ENCODE results near the gene VWC2. TPM values are rescaled to one million over a fixed set of nuclear protein-coding genes. Genes with fewer than 3 reads are reported as not detected.

The VWC2 gene
- total RNA-seq, 1 experiment from 2014 or later = not detected

DNA sequence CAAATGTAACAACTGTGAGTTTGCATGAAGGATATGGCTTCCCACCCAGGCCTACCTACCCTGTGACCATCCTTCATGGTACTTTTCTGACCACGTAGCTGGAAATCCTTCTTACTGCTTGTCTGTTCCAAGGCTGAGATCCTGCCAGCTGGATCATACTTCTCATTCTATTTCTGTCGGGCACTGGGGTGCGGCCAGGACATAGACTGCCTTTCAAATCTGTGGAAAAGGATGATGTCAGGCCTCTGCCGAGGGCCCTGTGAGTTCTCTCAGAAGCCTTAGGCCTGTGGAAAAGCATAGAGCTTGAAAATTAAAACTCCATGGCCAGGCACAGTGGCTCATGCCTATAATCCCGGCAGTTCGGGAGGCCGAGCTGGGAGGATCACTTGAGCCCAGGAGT, 10.0 kb downstream of the VWC2 start:
- ChIA-PET CTCF (interaction anchor here (0.5 to 0.6 kb wide), 2 partner anchors 13 to 156 kb away, joined by 3 to 4 read pairs; no protein-coding TSS in a partner anchor), POLR2A (no interaction called here)
- intact Hi-C loops (cut with micrococcal nuclease; ENCODE audit: unreplicated experiment) = no loop called here
- no peaks in the 10 kb centered on the region for H3K36me3 Mint-ChIP-seq (ENCODE audit: insufficient read depth, unreplicated experiment)
- Histone ChIP-seq H3K9me3 (no peaks in the 10 kb centered on the region), H3K4me3 (ENCODE audit: low read depth, low read length) (no peak overlapping the region), H3K4me1 (no peaks in the 10 kb centered on the region), H3K36me3 (ENCODE audit: control insufficient read depth, insufficient read depth, low read length) (no peaks in the 10 kb centered on the region), H3K27me3 (replicated peaks; ENCODE audit: control insufficient read depth, insufficient read depth, low read length) (no peaks in the 10 kb centered on the region)
- BruUV-seq (replicated peaks) = no TSS peak
- no peak overlapping the region for H3K27ac Mint-ChIP-seq (ENCODE audit: unreplicated experiment)
- H3K27me3 Mint-ChIP-seq (ENCODE audit: insufficient read depth, unreplicated experiment) = peaks cover 3% of the 10 kb centered on the region
- no peak overlapping the region for H3K4me3 Mint-ChIP-seq (ENCODE audit: unreplicated experiment)
- no peak for DNase-seq
- peaks cover 7% of the 10 kb centered on the region for H3K9me3 Mint-ChIP-seq (ENCODE audit: unreplicated experiment)
- TF ChIP-seq, protein P1, sequence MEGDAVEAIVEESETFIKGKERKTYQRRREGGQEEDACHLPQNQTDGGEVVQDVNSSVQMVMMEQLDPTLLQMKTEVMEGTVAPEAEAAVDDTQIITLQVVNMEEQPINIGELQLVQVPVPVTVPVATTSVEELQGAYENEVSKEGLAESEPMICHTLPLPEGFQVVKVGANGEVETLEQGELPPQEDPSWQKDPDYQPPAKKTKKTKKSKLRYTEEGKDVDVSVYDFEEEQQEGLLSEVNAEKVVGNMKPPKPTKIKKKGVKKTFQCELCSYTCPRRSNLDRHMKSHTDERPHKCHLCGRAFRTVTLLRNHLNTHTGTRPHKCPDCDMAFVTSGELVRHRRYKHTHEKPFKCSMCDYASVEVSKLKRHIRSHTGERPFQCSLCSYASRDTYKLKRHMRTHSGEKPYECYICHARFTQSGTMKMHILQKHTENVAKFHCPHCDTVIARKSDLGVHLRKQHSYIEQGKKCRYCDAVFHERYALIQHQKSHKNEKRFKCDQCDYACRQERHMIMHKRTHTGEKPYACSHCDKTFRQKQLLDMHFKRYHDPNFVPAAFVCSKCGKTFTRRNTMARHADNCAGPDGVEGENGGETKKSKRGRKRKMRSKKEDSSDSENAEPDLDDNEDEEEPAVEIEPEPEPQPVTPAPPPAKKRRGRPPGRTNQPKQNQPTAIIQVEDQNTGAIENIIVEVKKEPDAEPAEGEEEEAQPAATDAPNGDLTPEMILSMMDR (IDR thresholded peaks at IDR 0.05; ENCODE audit: insufficient read depth in 1 of 2, low read depth in 1 of 2, low read length in 1 of 2, severe bottlenecking in 1 of 2, unreplicated experiment in 1 of 2) = no peak
- no peaks in the 10 kb centered on the region for H3K4me1 Mint-ChIP-seq (ENCODE audit: low read depth, unreplicated experiment)

DNA sequence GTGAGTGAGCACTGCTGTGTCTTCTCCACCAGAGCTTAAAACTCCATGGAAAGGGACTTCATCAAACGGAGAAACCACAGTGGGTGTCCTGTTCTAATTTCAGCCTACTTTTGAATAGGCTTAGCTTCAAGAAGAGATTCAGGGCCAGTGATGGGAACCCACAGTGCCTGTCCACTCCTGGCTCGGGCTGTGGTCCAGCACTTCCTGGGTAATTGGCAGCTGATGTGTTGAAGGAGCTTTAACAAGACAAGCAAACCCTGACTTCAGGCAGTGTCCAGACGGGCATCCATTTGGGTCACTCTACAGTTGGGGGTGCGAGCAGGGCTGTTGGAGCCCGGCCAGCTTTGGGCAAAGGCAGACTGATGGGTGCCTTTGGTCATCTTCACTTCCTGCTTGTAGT, 14.5 kb downstream of the VWC2 start:
- Histone ChIP-seq H3K4me3 (ENCODE audit: low read depth, low read length) (no peak overlapping the region), H3K36me3 (ENCODE audit: control insufficient read depth, insufficient read depth, low read length) (no peaks in the 10 kb centered on the region), H3K9me3 (no peaks in the 10 kb centered on the region), H3K27me3 (replicated peaks; ENCODE audit: control insufficient read depth, insufficient read depth, low read length) (no peaks in the 10 kb centered on the region; the same call in 1 of the 2 replicates), H3K4me1 (no peaks in the 10 kb centered on the region)
- no peaks in the 10 kb centered on the region for H3K4me1 Mint-ChIP-seq (ENCODE audit: low read depth, unreplicated experiment)
- H3K27me3 Mint-ChIP-seq (ENCODE audit: insufficient read depth, unreplicated experiment) = peaks cover 4% of the 10 kb centered on the region
- intact Hi-C loops (cut with micrococcal nuclease; ENCODE audit: unreplicated experiment) = no loop called here
- H3K9me3 Mint-ChIP-seq (ENCODE audit: unreplicated experiment) = peaks cover 17% of the 10 kb centered on the region
- H3K27ac Mint-ChIP-seq (ENCODE audit: unreplicated experiment) = no peak overlapping the region
- H3K4me3 Mint-ChIP-seq (ENCODE audit: unreplicated experiment) = no peak overlapping the region
- POLR2A ChIA-PET = no interaction called here
- BruUV-seq (replicated peaks) = no TSS peak
- CTCF ChIA-PET = no interaction called here
- DNase-seq = no peak
- no peaks in the 10 kb centered on the region for H3K36me3 Mint-ChIP-seq (ENCODE audit: insufficient read depth, unreplicated experiment)
- TF ChIP-seq, protein P1 (IDR thresholded peaks at IDR 0.05; ENCODE audit: insufficient read depth in 1 of 2, low read depth in 1 of 2, low read length in 1 of 2, severe bottlenecking in 1 of 2, unreplicated experiment in 1 of 2) = no peak

DNA sequence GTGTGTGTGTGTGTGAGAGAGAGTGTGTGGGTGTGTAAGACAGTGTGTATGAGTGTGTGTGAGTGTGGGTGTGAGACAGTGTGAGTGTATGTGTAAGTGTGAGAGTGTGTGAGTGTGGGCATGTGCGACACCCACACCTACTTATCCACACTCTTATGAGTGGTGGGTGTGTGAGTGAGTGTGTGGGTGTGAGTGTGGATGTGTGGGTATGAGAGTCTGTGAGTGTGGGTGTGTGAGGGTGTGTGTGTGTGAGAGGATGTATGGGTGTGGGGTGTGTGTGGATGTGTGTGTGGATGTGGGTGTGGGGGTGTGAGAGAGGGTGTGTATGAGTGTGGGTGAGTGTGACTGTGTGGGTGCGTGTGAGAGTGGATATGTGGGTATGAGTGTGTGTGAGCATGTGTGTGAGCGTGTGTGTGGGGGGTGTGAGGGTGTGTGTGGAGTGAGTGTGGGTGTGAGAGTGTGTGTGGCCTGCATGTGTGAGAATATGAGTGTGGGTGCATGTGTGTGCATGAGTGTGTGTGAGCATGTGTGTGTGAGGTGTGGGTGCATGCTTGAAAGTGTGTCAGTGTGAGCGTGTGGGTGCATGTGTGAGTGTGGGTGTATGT, 15.1 kb downstream of the VWC2 start:
- Histone ChIP-seq H3K4me1 (no peaks in the 10 kb centered on the region), H3K27me3 (replicated peaks; ENCODE audit: control insufficient read depth, insufficient read depth, low read length) (no peaks in the 10 kb centered on the region; the same call in 1 of the 2 replicates), H3K36me3 (ENCODE audit: control insufficient read depth, insufficient read depth, low read length) (no peaks in the 10 kb centered on the region), H3K9me3 (no peaks in the 10 kb centered on the region), H3K4me3 (ENCODE audit: low read depth, low read length) (no peak overlapping the region)
- H3K4me1 Mint-ChIP-seq (ENCODE audit: low read depth, unreplicated experiment) = no peaks in the 10 kb centered on the region
- CTCF ChIA-PET = no interaction called here
- intact Hi-C loops (cut with micrococcal nuclease; ENCODE audit: unreplicated experiment) = no loop called here
- DNase-seq = no peak
- H3K9me3 Mint-ChIP-seq (ENCODE audit: unreplicated experiment) = peaks cover 17% of the 10 kb centered on the region
- H3K27me3 Mint-ChIP-seq (ENCODE audit: insufficient read depth, unreplicated experiment) = peaks cover 4% of the 10 kb centered on the region
- H3K4me3 Mint-ChIP-seq (ENCODE audit: unreplicated experiment) = no peak overlapping the region
- BruUV-seq (replicated peaks) = no TSS peak
- H3K36me3 Mint-ChIP-seq (ENCODE audit: insufficient read depth, unreplicated experiment) = no peaks in the 10 kb centered on the region
- no peak overlapping the region for H3K27ac Mint-ChIP-seq (ENCODE audit: unreplicated experiment)
- POLR2A ChIA-PET = no interaction called here
- TF ChIP-seq, protein P1 (IDR thresholded peaks at IDR 0.05; ENCODE audit: insufficient read depth in 1 of 2, low read depth in 1 of 2, low read length in 1 of 2, severe bottlenecking in 1 of 2, unreplicated experiment in 1 of 2) = no peak
